Dendritic cell treated with granulocyte-macrophage colony-stimulating factor and Interleukin-4, amounts not matched to agents 40 ng/mL and 50 ng/mL, for 4 days (primary cell): Measurements from ENCODE around the gene GGA1.

Experiments
- H3K27ac Mint-ChIP-seq: one replicate; pipeline ENCODE4 v1.8.0; 2022; ENCODE audit warnings: mild to moderate bottlenecking, mixed read lengths
- H3K27me3 Mint-ChIP-seq: one replicate; pipeline ENCODE4 v1.8.0; 2022; ENCODE audit warnings: mild to moderate bottlenecking, mixed read lengths
- H3K36me3 Mint-ChIP-seq: one replicate; pipeline ENCODE4 v1.8.0; 2022; ENCODE audit warnings: low read depth, mixed read lengths
- H3K4me1 Mint-ChIP-seq: one replicate; pipeline ENCODE4 v1.8.0; 2022; ENCODE audit warnings: low read depth, mixed read lengths
- H3K4me3 Mint-ChIP-seq: one replicate; pipeline ENCODE4 v1.8.0; 2022; ENCODE audit warnings: mild to moderate bottlenecking, moderate library complexity, mixed read lengths
- H3K9me3 Mint-ChIP-seq: one replicate; pipeline ENCODE4 v1.8.0; 2022; ENCODE audit warnings: mixed read lengths
- intact Hi-C: fragments of 100-400 bp; cut with micrococcal nuclease; formaldehyde crosslinking; loops from one replicate; pipeline ENCODE4 v1.15.0; 2022

Gene GGA1

GRCh38 chr22:37608477-37609239 lies at the start of gene GGA1:
GGA1 (plus strand) TSS chr22:37608834; CDS start chr22:37608861, 27 bp downstream.
- H3K27ac Mint-ChIP-seq = peak within 1 kb of the TSS; percentile 91
- peaks cover 20% of the 10 kb centered on the region for H3K36me3 Mint-ChIP-seq
- peaks cover 10% of the 10 kb centered on the region for H3K27me3 Mint-ChIP-seq
- H3K4me1 Mint-ChIP-seq = peaks cover 57% of the 10 kb centered on the region
- intact Hi-C loops = no loop called here
- no peaks in the 10 kb centered on the region for H3K9me3 Mint-ChIP-seq
- peak within 1 kb of the TSS; percentile 90 for H3K4me3 Mint-ChIP-seq

GRCh38 chr22:37559521-37559900 lies 49.1 kb upstream of the GGA1 start:
- Mint-ChIP-seq H3K27me3 (peaks cover 76% of the 10 kb centered on the region), H3K27ac (peak overlapping the region; percentile 75), H3K9me3 (no peaks in the 10 kb centered on the region), H3K4me1 (peaks cover 58% of the 10 kb centered on the region), H3K36me3 (peaks cover 11% of the 10 kb centered on the region), H3K4me3 (peak overlapping the region; percentile 64)
- intact Hi-C loops = no loop called here

GRCh38 chr22:37559901-37560607 lies 48.6 kb upstream of the GGA1 start, which contains the start of gene CDC42EP1:
CDC42EP1 (plus strand) TSS chr22:37560480; CDS start chr22:37566350, 5,870 bp downstream.
- Mint-ChIP-seq H3K36me3 (peaks cover 11% of the 10 kb centered on the region), H3K4me1 (peaks cover 63% of the 10 kb centered on the region), H3K27me3 (peaks cover 76% of the 10 kb centered on the region), H3K4me3 (peak within 1 kb of the TSS; percentile 80), H3K27ac (peak within 1 kb of the TSS; percentile 75), H3K9me3 (no peaks in the 10 kb centered on the region)
- intact Hi-C loops = loop anchor here (2.0 kb wide), 1 partner anchor 15 kb away; no protein-coding TSS in a partner anchor

- Mint-ChIP-seq H3K27ac (peak overlapping the region; percentile 75), H3K9me3 (no peaks in the 10 kb centered on the region), H3K4me3 (peak overlapping the region; percentile 80), H3K4me1 (peaks cover 70% of the 10 kb centered on the region), H3K27me3 (peaks cover 69% of the 10 kb centered on the region), H3K36me3 (peaks cover 12% of the 10 kb centered on the region)
- intact Hi-C loops = loop anchor here (2.0 kb wide), 1 partner anchor 16 kb away; no protein-coding TSS in a partner anchor
Measured at GRCh38 chr22:37560608-37561211, 47.9 kb upstream of the GGA1 start.

GRCh38 chr22:37561212-37562048 lies 47.2 kb upstream of the GGA1 start:
- Mint-ChIP-seq H3K4me1 (peaks cover 70% of the 10 kb centered on the region), H3K4me3 (peak overlapping the region; percentile 80), H3K27ac (peak overlapping the region; percentile 75), H3K36me3 (peaks cover 19% of the 10 kb centered on the region), H3K27me3 (peaks cover 62% of the 10 kb centered on the region), H3K9me3 (no peaks in the 10 kb centered on the region)
- intact Hi-C loops = loop anchor here (2.0 kb wide), 1 partner anchor 17 kb away; no protein-coding TSS in a partner anchor

GRCh38 chr22:37562049-37562875 lies 46.4 kb upstream of the GGA1 start:
- Mint-ChIP-seq H3K27me3 (peaks cover 54% of the 10 kb centered on the region), H3K4me3 (peak overlapping the region; percentile 80), H3K36me3 (peaks cover 27% of the 10 kb centered on the region), H3K27ac (peak overlapping the region; percentile 75), H3K4me1 (peaks cover 71% of the 10 kb centered on the region), H3K9me3 (no peaks in the 10 kb centered on the region)
- intact Hi-C loops = no loop called here

- no peak overlapping the region for H3K4me3 Mint-ChIP-seq
- H3K27me3 Mint-ChIP-seq = peaks cover 50% of the 10 kb centered on the region
- H3K27ac Mint-ChIP-seq = peak overlapping the region; percentile 75
- H3K4me1 Mint-ChIP-seq = peaks cover 81% of the 10 kb centered on the region
- H3K9me3 Mint-ChIP-seq = no peaks in the 10 kb centered on the region
- intact Hi-C loops = no loop called here
- H3K36me3 Mint-ChIP-seq = peaks cover 39% of the 10 kb centered on the region
Measured at GRCh38 chr22:37563153-37564081, 45.2 kb upstream of the GGA1 start.

GRCh38 chr22:37564111-37564711 lies 44.4 kb upstream of the GGA1 start:
- Mint-ChIP-seq H3K27me3 (peaks cover 42% of the 10 kb centered on the region), H3K4me3 (no peak overlapping the region), H3K36me3 (peaks cover 47% of the 10 kb centered on the region), H3K9me3 (no peaks in the 10 kb centered on the region), H3K27ac (no peak overlapping the region), H3K4me1 (peaks cover 79% of the 10 kb centered on the region)
- intact Hi-C loops = no loop called here

GRCh38 chr22:37565830-37566229 lies 42.8 kb upstream of the GGA1 start:
- H3K9me3 Mint-ChIP-seq = no peaks in the 10 kb centered on the region
- H3K27me3 Mint-ChIP-seq = peaks cover 32% of the 10 kb centered on the region
- H3K4me3 Mint-ChIP-seq = peak overlapping the region; percentile 58
- peaks cover 63% of the 10 kb centered on the region for H3K36me3 Mint-ChIP-seq
- intact Hi-C loops = no loop called here
- peak overlapping the region; percentile 76 for H3K27ac Mint-ChIP-seq
- peaks cover 80% of the 10 kb centered on the region for H3K4me1 Mint-ChIP-seq

GRCh38 chr22:37566329-37566837 lies 42.3 kb upstream of the GGA1 start:
- H3K4me1 Mint-ChIP-seq = peaks cover 83% of the 10 kb centered on the region
- peak overlapping the region; percentile 76 for H3K27ac Mint-ChIP-seq
- H3K36me3 Mint-ChIP-seq = peaks cover 68% of the 10 kb centered on the region
- peak overlapping the region; percentile 48 for H3K4me3 Mint-ChIP-seq
- H3K9me3 Mint-ChIP-seq = no peaks in the 10 kb centered on the region
- peaks cover 27% of the 10 kb centered on the region for H3K27me3 Mint-ChIP-seq
- intact Hi-C loops = no loop called here

- Mint-ChIP-seq H3K36me3 (peaks cover 68% of the 10 kb centered on the region), H3K4me1 (peaks cover 83% of the 10 kb centered on the region), H3K9me3 (no peaks in the 10 kb centered on the region), H3K27ac (peak overlapping the region; percentile 76), H3K4me3 (no peak overlapping the region), H3K27me3 (peaks cover 20% of the 10 kb centered on the region)
- intact Hi-C loops = no loop called here
Measured at GRCh38 chr22:37566903-37567798, 41.5 kb upstream of the GGA1 start.
